Breast epithelium (tissue), 3 donors: Measurements from ENCODE around the gene CCDC85C.

ENCODE experiments used
- CTCF ChIP-seq, 3 donors: fragments of 450-650 bp; IDR thresholded peaks; one replicate each; pipeline ENCODE4 v1.5.1; 2016 to 2017; ENCODE audit warnings: antibody characterized with exemption in 3 of 3, mild to moderate bottlenecking in 3 of 3, moderate library complexity in 3 of 3
- POLR2AphosphoS5 ChIP-seq, 3 donors: sonication (generic); formaldehyde crosslinking; IDR thresholded peaks; one replicate each; pipeline ENCODE4 v1.6.1; 2017; ENCODE audit warnings: antibody characterized with exemption in 3 of 3

DNA sequence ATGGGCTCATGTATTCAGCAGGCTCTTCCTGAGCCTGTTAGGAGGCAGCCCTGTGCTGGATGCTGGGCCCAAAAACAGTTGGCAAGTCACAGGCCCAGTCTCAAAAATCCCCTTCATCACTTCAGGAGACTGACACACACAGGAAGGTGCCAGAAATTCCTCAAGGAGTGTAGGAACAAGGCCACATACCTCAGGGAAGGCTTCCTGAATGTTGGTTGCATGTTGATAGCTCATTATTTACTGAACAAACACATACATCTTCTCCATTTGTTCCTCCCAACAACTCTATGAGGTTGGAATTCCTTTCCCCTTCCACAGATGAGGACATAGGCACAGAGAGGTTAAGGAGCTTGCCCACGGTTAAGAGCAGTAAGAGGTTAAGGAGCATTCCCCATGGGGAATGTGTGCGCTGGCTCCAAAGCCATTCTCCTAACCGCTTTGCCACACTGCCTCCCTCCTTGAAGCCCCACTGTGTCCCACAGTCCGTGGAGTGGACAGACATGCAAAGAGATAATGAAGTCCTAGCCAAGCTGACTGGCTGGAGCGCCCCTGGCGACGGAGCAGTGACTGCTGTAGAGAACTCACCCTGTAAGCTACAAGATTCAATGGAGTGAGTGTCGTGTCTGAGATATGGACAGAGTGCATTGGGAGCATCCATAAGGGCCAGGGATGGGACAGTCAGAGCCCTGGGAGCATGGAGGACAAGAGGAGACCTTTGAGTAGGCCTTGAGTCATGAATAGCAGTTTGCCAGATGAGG lies 44.2 kb upstream of the CCDC85C start:
- TF ChIP-seq CTCF (IDR thresholded peaks at IDR 0.05) = no peak
- no peak for TF ChIP-seq POLR2AphosphoS5 (IDR thresholded peaks at IDR 0.05)
